G401 (cell line): ENCODE results near the gene PPP1R1C. TPM values are rescaled to one million over a fixed set of nuclear protein-coding genes. Genes with fewer than 3 reads are reported as not detected.

Source experiments
- DNase-seq: peaks from one replicate; pipeline ENCODE4 v3.0.0-alpha.2; 2015; ENCODE audit warnings: low spot score
- in situ Hi-C: cut with HindIII; loops from 2 replicates; pipeline ENCODE4 v1.10.0; 2016; ENCODE audit warnings: low sequenced_read_pairs, mixed read lengths
- total RNA-seq: library from RNA; depleted of rRNA; stranded (reverse); fragments of >200 nt; shearing (Covaris generic); gene quantifications from 2 replicates; pipeline ENCODE4 v1.2.3, GENCODE V29; 2014

The PPP1R1C gene
- total RNA-seq, 1 experiment from 2014 or later, result not detected

DNA sequence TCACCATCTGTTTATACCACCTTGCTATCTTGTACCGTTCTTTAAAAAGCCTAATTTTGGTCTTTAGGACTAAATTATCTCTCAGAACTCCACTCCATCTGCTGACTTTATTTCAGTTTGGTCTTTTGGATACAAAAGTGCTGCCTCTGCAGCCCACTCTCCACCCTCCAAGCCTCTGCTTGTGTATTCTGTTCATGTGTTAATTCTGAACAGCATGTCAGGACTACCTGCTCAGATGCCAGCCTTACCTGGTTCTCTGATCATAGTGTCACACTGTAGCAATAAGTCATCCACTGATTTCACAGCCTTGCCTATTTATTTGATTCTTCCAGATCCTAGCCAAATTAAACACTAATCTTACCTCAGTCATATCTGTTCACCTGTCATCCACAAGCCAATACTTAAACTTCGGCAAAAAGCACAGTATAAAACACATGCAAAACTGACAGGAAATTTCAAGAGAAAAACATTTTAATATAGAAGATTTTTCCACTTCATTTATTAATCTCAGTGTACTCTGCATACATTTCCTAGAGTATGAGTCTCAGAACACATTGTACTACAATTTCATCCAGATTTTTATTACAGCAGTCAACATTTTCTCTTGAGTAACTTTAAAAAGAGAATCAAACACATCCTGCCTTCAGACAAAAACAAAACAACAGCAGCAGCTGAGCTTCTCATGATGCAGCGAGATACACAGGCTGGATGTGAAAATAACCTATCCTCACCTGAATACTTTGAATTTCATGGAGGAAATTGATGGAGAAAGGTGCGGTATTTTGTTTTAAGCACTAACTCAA lies 64.9 kb downstream of the PPP1R1C start:
- in situ Hi-C loops, result no loop called here
- peak; percentile 27 for DNase-seq

DNA sequence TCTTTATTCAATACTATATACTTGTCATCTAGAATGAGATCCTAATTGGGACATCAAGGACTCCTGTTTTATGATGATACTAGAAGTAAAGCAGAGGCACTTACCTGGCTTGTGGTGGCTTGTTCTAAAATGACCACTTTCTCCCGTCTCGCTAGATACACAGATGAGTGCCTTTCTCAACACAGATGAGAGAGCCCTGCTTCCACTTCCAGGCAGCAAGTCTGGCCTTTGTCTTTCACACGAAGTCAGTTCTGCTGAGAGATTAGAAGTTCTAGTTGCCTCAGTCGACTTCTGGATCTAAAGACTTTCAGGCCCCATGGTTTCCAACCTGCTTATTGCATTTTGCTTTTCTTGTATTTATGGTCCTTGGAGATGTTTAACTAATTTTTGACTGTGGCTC lies 70.3 kb downstream of the PPP1R1C start:
- in situ Hi-C loops, result no loop called here

DNA sequence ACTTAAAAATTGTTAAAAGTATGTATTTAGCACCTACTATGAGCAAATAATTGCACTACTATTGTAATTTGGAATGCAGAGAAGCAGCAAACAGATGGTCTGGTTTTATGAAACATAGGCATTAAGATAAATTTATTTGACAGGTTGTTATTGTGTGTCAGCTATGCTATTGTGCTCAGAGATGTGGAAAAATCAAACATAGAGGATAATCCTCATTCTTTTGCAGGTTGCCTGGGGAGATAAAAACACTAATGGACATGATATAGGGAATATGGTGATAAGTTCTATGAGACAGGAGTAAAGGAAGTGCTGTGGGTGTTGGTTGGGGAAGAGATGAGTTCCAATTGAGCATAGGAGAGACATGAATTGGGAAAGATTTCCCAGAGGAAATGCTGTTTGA lies 71.3 kb downstream of the PPP1R1C start:
- in situ Hi-C loops, result no loop called here

More for the DNA sequence above, 70.3 kb downstream of the PPP1R1C start:
- no peak for DNase-seq

DNA sequence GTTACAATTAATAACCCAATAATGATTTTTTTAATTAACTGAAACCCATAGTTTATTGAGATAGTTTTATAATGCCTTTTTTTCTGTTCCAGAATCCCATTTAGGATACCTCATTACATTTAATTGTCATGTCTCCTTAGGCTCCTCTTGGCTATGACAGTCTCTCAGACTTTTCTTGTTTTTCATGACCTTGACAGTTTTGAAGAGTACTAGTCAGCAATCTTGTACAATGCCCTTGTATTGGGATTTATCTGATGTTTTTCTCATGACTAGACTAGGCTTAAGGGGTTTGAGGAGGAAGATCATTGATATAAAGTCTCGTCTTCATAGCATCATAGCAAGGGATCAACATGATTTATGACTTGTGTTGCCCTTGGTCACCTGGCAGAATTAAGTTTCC lies 72.4 kb downstream of the PPP1R1C start:
- DNase-seq, result no peak
- in situ Hi-C loops, result no loop called here

More for the DNA sequence above, 71.3 kb downstream of the PPP1R1C start:
- DNase-seq, result peak; percentile 18

DNA sequence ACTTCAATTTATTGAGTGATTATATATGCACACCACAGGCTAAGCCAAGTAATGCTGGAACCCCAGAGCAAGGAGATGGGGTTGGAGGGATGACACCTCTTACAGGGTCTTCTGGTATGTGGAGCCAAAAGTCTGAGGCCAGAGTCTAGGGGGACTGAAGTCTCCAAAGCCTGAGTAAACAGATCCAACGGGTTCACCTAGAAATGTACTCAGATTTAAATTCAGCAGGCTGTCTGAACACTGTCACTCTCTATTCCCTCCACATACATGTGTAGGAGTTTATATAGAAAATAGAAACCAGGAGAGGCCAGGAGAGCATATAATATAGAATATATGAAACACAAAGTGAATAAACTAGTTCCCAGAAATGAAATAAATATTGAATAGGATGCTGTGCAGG lies 76.1 kb downstream of the PPP1R1C start:
- in situ Hi-C loops, result no loop called here
- DNase-seq, result no peak

DNA sequence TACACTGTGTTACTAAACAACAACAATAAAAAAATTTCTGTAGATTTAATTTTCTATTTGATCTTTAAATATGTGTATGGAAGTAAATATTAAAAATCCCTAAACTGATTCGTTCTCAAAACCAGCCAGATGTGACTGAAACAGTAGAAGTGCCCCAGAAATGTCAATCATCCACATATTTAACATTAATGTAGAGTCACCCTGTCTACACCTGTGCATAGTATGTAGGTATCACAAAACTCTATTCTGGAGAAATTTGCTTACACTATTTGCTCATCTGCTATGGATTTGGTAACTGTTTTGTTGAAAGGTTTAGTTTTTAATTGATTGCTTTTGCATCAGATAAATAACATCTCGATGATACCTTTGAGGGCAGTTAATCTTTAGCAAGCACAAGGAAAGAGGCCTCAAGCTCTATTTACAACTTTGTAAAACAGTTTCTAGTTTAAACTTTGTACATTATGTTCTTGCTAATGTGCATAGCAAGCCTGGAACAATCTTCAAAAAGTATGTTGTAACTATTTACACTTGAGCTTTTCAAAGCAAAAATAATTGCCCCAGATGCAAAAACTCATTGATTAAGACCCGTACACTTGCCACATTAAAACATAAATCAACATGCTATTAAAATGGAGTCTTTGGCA lies 76.8 kb downstream of the PPP1R1C start:
- no peak for DNase-seq
- in situ Hi-C loops, result no loop called here

DNA sequence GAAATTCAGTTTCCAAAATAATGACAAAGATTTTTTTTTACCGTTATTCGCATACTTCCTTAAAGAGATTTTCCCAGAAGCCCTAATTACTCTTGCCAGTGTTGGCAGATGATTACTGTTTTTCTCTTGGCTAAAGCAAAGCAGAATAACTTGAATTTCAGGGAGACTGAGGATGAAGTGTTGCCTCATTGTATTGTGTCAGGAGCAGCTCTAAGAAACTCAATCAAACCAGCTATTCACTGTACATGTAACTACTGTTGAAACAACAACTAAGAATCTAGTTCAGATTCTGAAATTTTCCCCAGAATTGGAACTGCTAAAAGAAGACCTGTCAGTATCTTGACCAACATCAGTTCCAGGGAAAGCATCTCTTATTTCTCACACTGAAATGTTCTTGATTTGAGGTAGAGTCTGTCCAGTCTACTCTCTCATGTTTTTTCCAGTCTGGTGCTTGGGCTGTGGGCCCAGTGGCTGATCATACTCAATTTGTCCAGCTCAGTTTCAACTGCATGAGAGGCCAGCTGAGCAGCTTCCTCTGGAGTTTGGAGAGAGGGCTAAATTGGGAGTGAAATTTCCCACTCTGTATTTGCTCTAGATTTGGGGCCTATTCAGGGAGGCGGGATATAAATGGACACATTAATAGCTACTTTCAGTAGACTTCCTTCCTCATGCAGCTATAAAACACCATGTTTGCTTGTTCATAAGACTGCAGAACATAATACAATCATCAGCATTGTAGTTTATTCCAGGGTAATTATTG lies 78.5 kb downstream of the PPP1R1C start:
- peak; percentile 39 for DNase-seq
- in situ Hi-C loops, result no loop called here

DNA sequence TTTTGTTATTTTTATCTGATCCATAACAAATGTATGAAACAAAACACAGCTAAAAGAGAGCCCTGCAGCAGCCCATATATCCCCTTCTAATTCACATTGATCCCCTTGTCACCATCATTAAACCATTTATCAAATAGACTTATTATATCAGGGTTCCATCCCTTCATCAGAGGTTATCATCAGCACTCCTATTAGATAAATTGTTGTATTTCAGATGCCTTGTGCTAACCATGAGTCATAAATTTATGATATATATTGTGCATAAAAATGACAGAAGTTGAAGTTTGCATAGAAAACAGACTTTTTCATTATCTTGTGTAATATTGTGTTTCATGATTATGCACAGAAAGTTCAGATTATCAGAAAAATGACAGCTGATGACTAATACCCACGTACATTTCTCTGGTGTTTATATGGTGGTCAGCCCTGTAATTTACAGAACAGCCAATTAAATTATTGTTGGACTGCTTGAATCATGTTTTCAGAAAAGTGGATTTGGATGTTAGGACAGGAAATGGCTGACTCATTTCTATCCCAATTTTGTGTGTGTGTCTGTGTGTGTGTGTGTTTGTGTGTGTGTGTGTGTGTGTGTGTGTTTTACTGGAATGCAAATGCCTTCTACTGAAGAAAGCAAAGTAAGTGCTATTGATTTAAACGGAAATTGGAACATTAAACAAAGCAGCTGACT lies 80.9 kb downstream of the PPP1R1C start:
- no peak for DNase-seq
- in situ Hi-C loops, result no loop called here

DNA sequence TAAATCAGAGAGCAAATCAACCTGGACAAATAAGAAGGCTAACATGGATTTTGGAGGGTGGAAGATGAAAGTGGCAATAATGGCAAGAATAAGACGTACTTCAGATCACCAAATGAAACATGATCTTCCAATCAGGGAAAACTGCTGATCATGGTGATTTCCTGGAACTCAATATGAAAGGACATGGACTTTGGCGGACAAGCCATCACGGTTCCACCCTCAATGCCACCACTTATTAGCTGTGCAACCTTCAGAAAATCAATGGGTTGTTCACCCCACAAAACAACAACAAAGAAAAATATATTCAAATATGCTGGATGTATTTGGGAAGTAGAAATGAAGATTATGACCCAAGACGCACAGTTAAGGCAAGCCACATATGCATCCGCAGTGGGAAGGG lies 81.7 kb downstream of the PPP1R1C start:
- DNase-seq, result no peak
- in situ Hi-C loops, result no loop called here

DNA sequence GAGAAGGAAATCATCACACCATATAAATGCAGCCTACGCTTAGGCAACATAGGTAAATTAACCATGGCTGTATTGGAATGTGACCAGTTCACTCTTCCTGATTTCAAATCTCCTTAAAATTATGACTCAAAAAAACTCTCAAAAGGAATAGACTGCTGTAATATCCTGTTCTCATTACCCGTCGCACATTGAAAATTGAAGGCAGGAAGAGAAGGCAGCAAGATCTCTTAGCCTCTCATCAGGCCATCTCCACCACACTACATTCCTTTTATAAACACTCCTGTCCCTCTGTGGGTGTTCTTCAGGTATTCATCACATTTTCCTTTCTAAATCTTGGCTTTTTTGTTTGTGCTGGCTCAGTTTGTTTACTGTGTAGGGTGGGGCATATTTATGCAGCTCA lies 83.2 kb downstream of the PPP1R1C start:
- in situ Hi-C loops, result no loop called here
- DNase-seq, result no peak

DNA sequence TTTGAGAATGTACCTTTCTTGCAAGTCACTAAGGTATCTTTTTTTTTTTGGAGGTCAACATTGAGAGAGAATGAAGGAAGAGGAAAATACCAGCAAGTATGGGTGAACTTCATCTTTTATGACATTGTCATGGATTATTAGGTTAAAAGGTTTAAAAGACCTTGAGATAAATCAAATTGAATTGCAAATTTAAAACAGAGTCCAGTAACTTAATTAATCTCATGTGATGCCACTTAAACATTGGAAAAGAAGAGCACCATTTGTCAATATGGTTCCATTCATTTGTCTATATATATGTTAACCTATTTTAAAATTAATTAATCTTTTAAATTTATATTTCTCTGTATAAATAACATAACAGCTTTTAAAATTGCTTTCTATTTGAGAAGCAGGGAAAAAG lies 83.8 kb downstream of the PPP1R1C start:
- in situ Hi-C loops, result no loop called here
- DNase-seq, result no peak

DNA sequence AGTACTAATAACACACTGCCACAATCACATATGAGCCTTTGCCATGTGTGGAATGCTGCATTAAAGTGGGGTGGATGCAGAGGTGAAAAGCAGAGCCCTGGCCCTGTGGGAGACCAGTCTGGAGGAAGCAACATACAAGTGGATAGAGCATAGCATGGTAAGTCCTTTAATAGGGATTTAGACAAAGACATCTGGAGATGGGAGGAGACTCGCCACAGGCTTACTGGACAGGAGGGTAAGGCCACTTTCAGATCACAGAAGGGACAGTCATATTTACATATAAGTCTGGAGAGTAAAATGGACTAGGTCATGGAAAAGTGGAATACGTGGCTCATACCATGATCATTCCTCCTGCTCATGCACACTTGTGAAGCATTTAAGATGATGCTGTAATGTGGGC lies 84.3 kb downstream of the PPP1R1C start:
- DNase-seq, result no peak
- in situ Hi-C loops, result no loop called here

DNA sequence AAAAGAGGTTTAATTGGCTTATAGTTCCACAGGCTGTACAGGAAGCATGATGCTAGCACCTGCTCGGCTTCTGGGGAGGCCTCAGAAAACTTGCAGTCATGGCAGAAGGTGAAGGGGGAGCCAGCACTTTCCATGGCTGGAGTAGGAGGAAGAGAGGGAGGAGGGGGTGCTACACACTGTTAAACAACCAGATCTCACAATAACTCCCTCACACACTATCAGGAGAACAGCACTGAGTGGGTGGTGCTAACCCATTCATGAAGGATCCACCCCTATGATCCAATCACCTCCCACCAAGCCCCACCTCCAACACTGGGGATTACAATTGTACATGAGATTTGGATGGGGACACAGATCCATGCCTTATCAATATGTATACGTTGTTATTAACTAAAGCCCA lies 85.1 kb downstream of the PPP1R1C start:
- no peak for DNase-seq
- in situ Hi-C loops, result no loop called here

DNA sequence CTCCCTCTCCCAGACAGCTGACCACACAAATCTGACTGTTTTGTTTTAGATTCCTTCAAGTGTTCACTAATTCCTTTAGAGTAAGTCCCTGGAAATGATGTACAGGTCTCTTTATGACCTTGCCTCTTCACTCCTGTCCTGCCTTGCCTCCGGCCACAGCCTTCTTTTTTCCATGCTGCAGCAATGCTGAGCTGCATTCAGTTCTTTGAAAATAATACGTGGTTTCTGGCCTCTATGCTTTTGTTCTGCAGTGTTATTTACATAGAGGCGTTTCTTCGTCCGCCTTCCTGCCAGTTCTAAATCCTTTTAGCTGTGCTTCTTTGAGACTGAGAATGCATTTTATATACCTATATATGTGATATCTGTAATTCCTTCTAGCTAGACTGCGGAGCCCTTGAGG lies 87.2 kb downstream of the PPP1R1C start:
- no peak for DNase-seq
- in situ Hi-C loops, result no loop called here

DNA sequence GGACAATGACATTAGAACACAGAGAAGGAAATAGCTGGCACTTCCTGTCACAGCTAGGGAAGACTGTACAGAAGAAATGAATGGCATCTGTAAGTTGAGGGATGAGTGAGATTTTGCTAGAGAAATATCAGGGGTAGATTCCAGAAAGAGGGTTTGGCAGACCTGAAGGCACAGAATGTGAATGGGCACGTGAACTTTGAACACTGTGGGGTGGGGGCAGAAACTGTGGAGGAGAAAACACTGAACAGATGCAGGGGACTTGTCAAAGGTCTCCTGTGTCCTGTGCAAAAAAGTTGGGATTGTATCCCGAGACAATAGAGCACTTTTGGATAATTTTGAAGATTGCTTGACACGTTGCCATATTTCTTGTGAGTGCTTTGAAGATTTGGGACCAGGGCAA lies 88.0 kb downstream of the PPP1R1C start:
- DNase-seq, result no peak
- in situ Hi-C loops, result no loop called here

DNA sequence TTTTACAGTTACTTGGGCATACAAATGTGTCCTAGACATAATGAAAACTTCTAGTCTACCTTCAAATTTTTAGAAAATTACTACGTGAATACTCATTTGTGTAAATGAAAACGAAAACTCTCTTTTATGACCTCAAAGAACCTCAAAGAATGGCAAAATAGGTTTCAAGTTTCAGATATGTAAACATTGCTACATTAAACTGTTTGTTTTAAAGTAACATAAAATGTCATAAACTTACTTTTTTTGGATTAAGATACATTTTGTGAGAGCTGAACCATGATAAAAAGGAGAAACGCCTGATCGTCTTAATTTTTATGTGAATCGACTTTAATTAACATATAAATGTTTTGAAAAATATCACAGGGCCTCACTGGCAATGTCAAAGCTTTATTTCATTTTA lies 91.4 kb downstream of the PPP1R1C start:
- no peak for DNase-seq
- in situ Hi-C loops, result no loop called here

DNA sequence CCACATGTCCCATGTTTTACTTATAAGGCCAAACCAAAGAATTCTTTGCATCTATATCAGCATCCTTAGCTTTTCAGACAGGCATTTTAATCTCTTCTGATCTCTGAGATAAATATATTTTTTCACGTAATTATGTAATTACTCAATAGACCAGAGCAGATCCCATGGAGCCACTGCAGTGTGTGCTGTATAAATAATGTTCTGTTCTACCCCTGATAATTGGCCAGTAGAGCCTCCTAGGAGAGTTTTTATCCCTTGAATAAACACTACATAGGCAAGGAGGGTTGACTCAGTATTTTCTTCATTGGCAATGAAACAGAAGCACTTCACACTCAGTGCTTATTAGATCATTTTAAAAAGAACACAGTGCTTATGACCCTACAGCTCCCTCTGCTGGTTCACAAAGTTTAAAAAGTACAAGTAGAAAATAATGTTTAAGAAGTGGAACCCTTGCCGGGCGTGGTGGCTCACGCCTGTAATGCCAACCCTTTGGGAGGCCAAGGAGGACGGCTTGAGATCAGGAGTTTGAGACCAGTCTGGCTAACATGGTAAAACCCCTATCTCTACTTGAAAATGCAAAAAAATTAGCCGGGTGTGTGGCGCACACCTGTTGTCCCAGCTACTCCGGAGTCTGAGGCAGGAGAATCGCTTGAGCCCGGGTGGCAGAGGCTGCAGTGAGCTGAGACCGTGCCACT lies 91.9 kb downstream of the PPP1R1C start:
- DNase-seq, result peak; percentile 75
- in situ Hi-C loops, result no loop called here

DNA sequence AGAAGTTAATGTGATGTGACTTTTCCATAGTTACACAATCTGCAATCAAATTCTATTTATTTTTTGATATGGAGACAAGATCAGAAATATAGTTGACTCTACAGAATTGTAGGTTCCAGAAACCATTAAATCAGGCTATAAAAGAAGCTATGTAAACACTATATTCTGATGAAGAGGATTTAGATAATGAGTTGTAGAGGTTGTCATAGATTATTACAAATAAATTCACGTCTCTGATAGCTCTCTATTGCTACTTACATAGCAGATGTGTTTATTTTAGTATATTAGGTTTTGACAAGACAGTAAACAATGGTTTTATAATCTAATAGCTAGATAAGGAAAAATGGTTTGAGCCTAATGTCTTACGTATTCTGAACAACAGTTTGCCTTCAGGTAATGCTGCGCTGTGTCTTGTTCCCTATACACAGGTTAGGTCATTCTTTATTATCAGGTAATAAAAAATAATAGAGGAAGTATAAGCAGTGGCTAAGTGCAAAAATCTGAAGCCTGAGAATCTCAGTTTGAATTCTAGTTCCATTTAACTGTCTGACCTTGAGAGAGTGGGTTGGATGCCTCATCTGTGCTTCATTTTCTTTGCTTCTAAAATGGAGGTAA lies 93.4 kb downstream of the PPP1R1C start:
- no peak for DNase-seq
- in situ Hi-C loops, result no loop called here

DNA sequence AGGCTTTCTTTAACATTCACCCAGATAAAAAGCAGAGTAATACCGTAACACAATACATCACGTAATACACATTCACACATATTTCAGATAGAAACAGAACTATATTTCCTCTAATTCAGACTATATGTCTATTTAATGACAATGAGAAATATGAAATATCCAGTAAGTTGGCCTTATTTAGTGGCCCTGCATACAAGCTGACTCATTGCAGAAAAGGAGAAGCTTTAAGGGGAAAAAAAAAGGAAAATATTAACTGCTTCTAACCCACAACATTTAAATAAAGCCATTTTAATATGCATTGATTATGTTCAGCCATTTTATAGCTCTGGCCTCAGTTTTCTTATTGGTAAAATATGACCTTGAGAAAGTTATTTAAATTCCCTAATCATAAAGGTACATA lies 94.8 kb downstream of the PPP1R1C start:
- in situ Hi-C loops, result no loop called here
- no peak for DNase-seq
